Measurements from ENCODE around the gene GORASP1.
A peak's percentile ranks its signal among the peaks of the same experiment; 100 is the strongest.

The GORASP1 gene

GRCh38 chr3:39147711-39148434 lies 40.4 kb upstream of the GORASP1 start:
- Histone ChIP-seq H3K27ac (ENCODE audit: low read length) (peak overlapping the region; percentile 96), H3K9ac (ENCODE audit: low read length in 2 of 2) (peak overlapping the region; percentile 13 to 71), H3K4me1 (ENCODE audit: control insufficient read depth, insufficient read depth, low read length) (peaks cover 70% of the 10 kb centered on the region), H3K4me3 (ENCODE audit: low read length in 2 of 2) (peak overlapping the region; percentile 45 to 55), H3K9me3 (ENCODE audit: control insufficient read depth in 2 of 2, low read length in 2 of 2) (no peaks in the 10 kb centered on the region), H3K36me3 (ENCODE audit: control insufficient read depth in 2 of 2, insufficient read depth in 2 of 2, low read length in 2 of 2) (peaks cover 30 to 40% of the 10 kb centered on the region in 2 donors), H3K27me3 (ENCODE audit: control insufficient read depth in 1 of 2, insufficient read depth in 2 of 2, low read length in 2 of 2) (no peaks in the 10 kb centered on the region)

GRCh38 chr3:39146611-39147591 lies 39.5 kb upstream of the GORASP1 start:
- H3K9me3 ChIP-seq (ENCODE audit: control insufficient read depth in 2 of 2, low read length in 2 of 2) = no peaks in the 10 kb centered on the region
- peak overlapping the region; percentile 13 to 71 for H3K9ac ChIP-seq (ENCODE audit: low read length in 2 of 2)
- no peaks in the 10 kb centered on the region for H3K27me3 ChIP-seq (ENCODE audit: control insufficient read depth in 1 of 2, insufficient read depth in 2 of 2, low read length in 2 of 2)
- H3K36me3 ChIP-seq (ENCODE audit: control insufficient read depth in 2 of 2, insufficient read depth in 2 of 2, low read length in 2 of 2) = peaks cover 37 to 49% of the 10 kb centered on the region in 2 donors
- H3K27ac ChIP-seq (ENCODE audit: low read length) = peak overlapping the region; percentile 96
- peak overlapping the region; percentile 45 to 55 for H3K4me3 ChIP-seq (ENCODE audit: low read length in 2 of 2)
- H3K4me1 ChIP-seq (ENCODE audit: control insufficient read depth, insufficient read depth, low read length) = peaks cover 67% of the 10 kb centered on the region

- H3K9me3 ChIP-seq (ENCODE audit: control insufficient read depth in 2 of 2, low read length in 2 of 2) = no peaks in the 10 kb centered on the region
- H3K4me3 ChIP-seq (ENCODE audit: low read length in 2 of 2) = no peak overlapping the region
- H3K36me3 ChIP-seq (ENCODE audit: control insufficient read depth in 2 of 2, insufficient read depth in 2 of 2, low read length in 2 of 2) = peaks cover 41 to 57% of the 10 kb centered on the region in 2 donors
- H3K27ac ChIP-seq (ENCODE audit: low read length) = peak overlapping the region; percentile 96
- peaks cover 67% of the 10 kb centered on the region for H3K4me1 ChIP-seq (ENCODE audit: control insufficient read depth, insufficient read depth, low read length)
- H3K9ac ChIP-seq (ENCODE audit: low read length in 2 of 2) = no peak overlapping the region
- no peaks in the 10 kb centered on the region for H3K27me3 ChIP-seq (ENCODE audit: control insufficient read depth in 1 of 2, insufficient read depth in 2 of 2, low read length in 2 of 2)
These were observed 38.7 kb upstream of the GORASP1 start for GRCh38 chr3:39146083-39146501.

- Histone ChIP-seq H3K4me3 (ENCODE audit: low read length in 2 of 2) (no peak overlapping the region), H3K36me3 (ENCODE audit: control insufficient read depth in 2 of 2, insufficient read depth in 2 of 2, low read length in 2 of 2) (peaks cover 44 to 70% of the 10 kb centered on the region in 2 donors), H3K27ac (ENCODE audit: low read length) (no peak overlapping the region), H3K27me3 (ENCODE audit: control insufficient read depth in 1 of 2, insufficient read depth in 2 of 2, low read length in 2 of 2) (no peaks in the 10 kb centered on the region), H3K9me3 (ENCODE audit: control insufficient read depth in 2 of 2, low read length in 2 of 2) (no peaks in the 10 kb centered on the region), H3K4me1 (ENCODE audit: control insufficient read depth, insufficient read depth, low read length) (peaks cover 63% of the 10 kb centered on the region), H3K9ac (ENCODE audit: low read length in 2 of 2) (no peak overlapping the region)
These were observed 37.4 kb upstream of the GORASP1 start for GRCh38 chr3:39144748-39145380.

GRCh38 chr3:39144095-39144747 lies 36.8 kb upstream of the GORASP1 start:
- Histone ChIP-seq H3K9ac (ENCODE audit: low read length in 2 of 2) (no peak overlapping the region), H3K36me3 (ENCODE audit: control insufficient read depth in 2 of 2, insufficient read depth in 2 of 2, low read length in 2 of 2) (peaks cover 44 to 70% of the 10 kb centered on the region in 2 donors), H3K9me3 (ENCODE audit: control insufficient read depth in 2 of 2, low read length in 2 of 2) (no peaks in the 10 kb centered on the region), H3K4me3 (ENCODE audit: low read length in 2 of 2) (no peak overlapping the region), H3K27ac (ENCODE audit: low read length) (no peak overlapping the region), H3K4me1 (ENCODE audit: control insufficient read depth, insufficient read depth, low read length) (peaks cover 57% of the 10 kb centered on the region), H3K27me3 (ENCODE audit: control insufficient read depth in 1 of 2, insufficient read depth in 2 of 2, low read length in 2 of 2) (no peaks in the 10 kb centered on the region)

GRCh38 chr3:39143051-39143885 lies 35.8 kb upstream of the GORASP1 start:
- Histone ChIP-seq H3K27me3 (ENCODE audit: control insufficient read depth in 1 of 2, insufficient read depth in 2 of 2, low read length in 2 of 2) (no peaks in the 10 kb centered on the region), H3K4me1 (ENCODE audit: control insufficient read depth, insufficient read depth, low read length) (peaks cover 51% of the 10 kb centered on the region), H3K9me3 (ENCODE audit: control insufficient read depth in 2 of 2, low read length in 2 of 2) (no peaks in the 10 kb centered on the region), H3K9ac (ENCODE audit: low read length in 2 of 2) (no peak overlapping the region), H3K36me3 (ENCODE audit: control insufficient read depth in 2 of 2, insufficient read depth in 2 of 2, low read length in 2 of 2) (peaks cover 44 to 70% of the 10 kb centered on the region in 2 donors), H3K4me3 (ENCODE audit: low read length in 2 of 2) (no peak overlapping the region), H3K27ac (ENCODE audit: low read length) (no peak overlapping the region)

GRCh38 chr3:39142067-39142466 lies 34.6 kb upstream of the GORASP1 start:
- peaks cover 39% of the 10 kb centered on the region for H3K4me1 ChIP-seq (ENCODE audit: control insufficient read depth, insufficient read depth, low read length)
- no peak overlapping the region for H3K4me3 ChIP-seq (ENCODE audit: low read length in 2 of 2)
- no peaks in the 10 kb centered on the region for H3K9me3 ChIP-seq (ENCODE audit: control insufficient read depth in 2 of 2, low read length in 2 of 2)
- no peak overlapping the region for H3K27ac ChIP-seq (ENCODE audit: low read length)
- peak overlapping the region in 1 of 2 donors; percentile 13 for H3K9ac ChIP-seq (ENCODE audit: low read length in 2 of 2)
- no peaks in the 10 kb centered on the region for H3K27me3 ChIP-seq (ENCODE audit: control insufficient read depth in 1 of 2, insufficient read depth in 2 of 2, low read length in 2 of 2)
- peaks cover 48 to 70% of the 10 kb centered on the region in 2 donors for H3K36me3 ChIP-seq (ENCODE audit: control insufficient read depth in 2 of 2, insufficient read depth in 2 of 2, low read length in 2 of 2)

- peak overlapping the region in 1 of 2 donors; percentile 36 for H3K9ac ChIP-seq (ENCODE audit: low read length in 2 of 2)
- peaks cover 48 to 65% of the 10 kb centered on the region in 2 donors for H3K36me3 ChIP-seq (ENCODE audit: control insufficient read depth in 2 of 2, insufficient read depth in 2 of 2, low read length in 2 of 2)
- no peak overlapping the region for H3K27ac ChIP-seq (ENCODE audit: low read length)
- no peak overlapping the region for H3K4me3 ChIP-seq (ENCODE audit: low read length in 2 of 2)
- H3K9me3 ChIP-seq (ENCODE audit: control insufficient read depth in 2 of 2, low read length in 2 of 2) = no peaks in the 10 kb centered on the region
- H3K4me1 ChIP-seq (ENCODE audit: control insufficient read depth, insufficient read depth, low read length) = peaks cover 32% of the 10 kb centered on the region
- H3K27me3 ChIP-seq (ENCODE audit: control insufficient read depth in 1 of 2, insufficient read depth in 2 of 2, low read length in 2 of 2) = no peaks in the 10 kb centered on the region
These were observed 34.0 kb upstream of the GORASP1 start for GRCh38 chr3:39141171-39141995.

- Histone ChIP-seq H3K27ac (ENCODE audit: low read length) (peak overlapping the region; percentile 31), H3K36me3 (ENCODE audit: control insufficient read depth in 2 of 2, insufficient read depth in 2 of 2, low read length in 2 of 2) (peaks cover 43 to 56% of the 10 kb centered on the region in 2 donors), H3K27me3 (ENCODE audit: control insufficient read depth in 1 of 2, insufficient read depth in 2 of 2, low read length in 2 of 2) (no peaks in the 10 kb centered on the region), H3K9me3 (ENCODE audit: control insufficient read depth in 2 of 2, low read length in 2 of 2) (no peaks in the 10 kb centered on the region), H3K9ac (ENCODE audit: low read length in 2 of 2) (no peak overlapping the region), H3K4me1 (ENCODE audit: control insufficient read depth, insufficient read depth, low read length) (peaks cover 26% of the 10 kb centered on the region), H3K4me3 (ENCODE audit: low read length in 2 of 2) (no peak overlapping the region)
These were observed 33.0 kb upstream of the GORASP1 start for GRCh38 chr3:39140341-39140971.

Data from stomach smooth muscle (tissue), 2 donors.